ENCODE results near the gene PLB1.

Gene PLB1

DNA sequence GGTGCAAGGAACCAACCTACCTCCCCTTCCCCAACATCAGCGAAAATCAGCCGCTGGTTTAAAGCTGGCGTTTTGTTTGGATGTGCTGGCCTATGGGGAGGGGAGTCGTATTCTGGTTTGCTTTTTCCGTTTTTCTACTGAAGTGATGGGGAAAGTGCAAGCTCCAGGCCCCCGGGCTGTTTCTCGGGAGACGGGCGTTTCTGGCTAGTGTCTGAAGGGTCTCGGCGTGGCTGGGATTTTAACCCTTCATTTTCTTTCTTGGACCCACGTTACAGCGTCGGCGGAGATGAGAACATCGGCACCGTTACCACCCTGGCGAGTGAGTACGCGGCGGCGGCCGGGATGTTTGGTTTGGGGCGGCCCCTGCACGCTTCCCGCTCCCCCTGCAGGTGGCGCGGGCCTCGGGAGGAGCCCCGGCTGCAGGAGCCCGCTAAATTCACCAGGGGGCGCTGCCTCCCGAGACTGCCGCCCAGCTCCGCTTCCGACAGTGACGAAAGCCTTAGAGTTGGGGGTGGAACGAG is 70.7 kb downstream of the PLB1 start:
- H4K20me1 ChIP-seq (ENCODE audit: insufficient read depth, low read length, poor library complexity, severe bottlenecking), result no peaks in the 10 kb centered on the region

DNA sequence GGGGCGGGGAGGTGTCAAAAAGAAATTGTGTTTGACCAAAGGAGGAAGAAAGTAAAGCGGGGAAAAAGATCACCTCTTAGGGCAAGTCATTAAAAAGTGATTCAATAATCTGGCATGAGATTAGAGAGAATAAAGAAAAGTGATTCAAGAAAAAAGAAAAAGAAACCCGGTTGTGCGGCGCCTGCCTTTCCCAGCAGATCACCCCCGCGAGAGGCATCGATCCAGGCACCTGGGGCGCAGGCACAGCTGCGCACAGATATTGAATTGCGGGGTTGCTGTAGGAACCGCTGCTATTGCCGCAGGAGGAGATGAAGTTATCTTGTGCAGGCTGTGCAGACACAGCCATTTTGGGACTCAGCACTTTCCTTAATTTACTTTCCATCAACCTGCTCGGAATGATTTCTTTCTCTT is 71.2 kb downstream of the PLB1 start:
- H3K4me3 ChIP-seq (ENCODE audit: low read length, poor library complexity, severe bottlenecking), result peak overlapping the region; percentile 80
- no peaks in the 10 kb centered on the region for H3K79me2 ChIP-seq (ENCODE audit: insufficient read depth, low read length)
- no peaks in the 10 kb centered on the region for H3K9me3 ChIP-seq (ENCODE audit: insufficient read depth, low read depth, low read length)
- no peaks in the 10 kb centered on the region for H3K36me3 ChIP-seq (ENCODE audit: insufficient read depth, low read length)
- TF ChIP-seq, protein P1, sequence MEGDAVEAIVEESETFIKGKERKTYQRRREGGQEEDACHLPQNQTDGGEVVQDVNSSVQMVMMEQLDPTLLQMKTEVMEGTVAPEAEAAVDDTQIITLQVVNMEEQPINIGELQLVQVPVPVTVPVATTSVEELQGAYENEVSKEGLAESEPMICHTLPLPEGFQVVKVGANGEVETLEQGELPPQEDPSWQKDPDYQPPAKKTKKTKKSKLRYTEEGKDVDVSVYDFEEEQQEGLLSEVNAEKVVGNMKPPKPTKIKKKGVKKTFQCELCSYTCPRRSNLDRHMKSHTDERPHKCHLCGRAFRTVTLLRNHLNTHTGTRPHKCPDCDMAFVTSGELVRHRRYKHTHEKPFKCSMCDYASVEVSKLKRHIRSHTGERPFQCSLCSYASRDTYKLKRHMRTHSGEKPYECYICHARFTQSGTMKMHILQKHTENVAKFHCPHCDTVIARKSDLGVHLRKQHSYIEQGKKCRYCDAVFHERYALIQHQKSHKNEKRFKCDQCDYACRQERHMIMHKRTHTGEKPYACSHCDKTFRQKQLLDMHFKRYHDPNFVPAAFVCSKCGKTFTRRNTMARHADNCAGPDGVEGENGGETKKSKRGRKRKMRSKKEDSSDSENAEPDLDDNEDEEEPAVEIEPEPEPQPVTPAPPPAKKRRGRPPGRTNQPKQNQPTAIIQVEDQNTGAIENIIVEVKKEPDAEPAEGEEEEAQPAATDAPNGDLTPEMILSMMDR (conservative IDR thresholded peaks at IDR 0.05; ENCODE audit: low read length), result no peak
- no peak for TF ChIP-seq EZH2phosphoT487 (IDR thresholded peaks at IDR 0.05; ENCODE audit: borderline replicate concordance)
- peak overlapping the region; percentile 80 for H3K4me2 ChIP-seq (ENCODE audit: low read depth, low read length, poor library complexity, severe bottlenecking)
- H3F3A ChIP-seq (ENCODE audit: low read depth), result no peaks in the 10 kb centered on the region
- peak overlapping the region; percentile 99 for H2AFZ ChIP-seq (ENCODE audit: low read length)
- no peaks in the 10 kb centered on the region for H3K9me2 ChIP-seq (replicated peaks; ENCODE audit: low read depth, low read length)
- no peaks in the 10 kb centered on the region for H4K20me1 ChIP-seq (ENCODE audit: insufficient read depth, low read length, poor library complexity, severe bottlenecking)
- H3K27me3 ChIP-seq (ENCODE audit: insufficient read depth, low read length, poor library complexity, severe bottlenecking), result no peaks in the 10 kb centered on the region
- H3K9ac ChIP-seq (ENCODE audit: low read depth, low read length, poor library complexity, severe bottlenecking), result peak overlapping the region; percentile 75
- peaks cover 12% of the 10 kb centered on the region for H3K4me1 ChIP-seq (ENCODE audit: insufficient read depth, low read length, poor library complexity, severe bottlenecking)

More for the DNA sequence above, 70.7 kb downstream of the PLB1 start:
- Histone ChIP-seq H3F3A (ENCODE audit: low read depth) (no peaks in the 10 kb centered on the region), H3K9me3 (ENCODE audit: insufficient read depth, low read depth, low read length) (no peaks in the 10 kb centered on the region), H3K9me2 (replicated peaks; ENCODE audit: low read depth, low read length) (no peaks in the 10 kb centered on the region), H3K4me2 (ENCODE audit: low read depth, low read length, poor library complexity, severe bottlenecking) (peak overlapping the region; percentile 80), H2AFZ (ENCODE audit: low read length) (peak overlapping the region; percentile 100), H3K79me2 (ENCODE audit: insufficient read depth, low read length) (no peaks in the 10 kb centered on the region), H3K9ac (ENCODE audit: low read depth, low read length, poor library complexity, severe bottlenecking) (peak overlapping the region; percentile 75), H3K4me1 (ENCODE audit: insufficient read depth, low read length, poor library complexity, severe bottlenecking) (peaks cover 12% of the 10 kb centered on the region), H3K27me3 (ENCODE audit: insufficient read depth, low read length, poor library complexity, severe bottlenecking) (no peaks in the 10 kb centered on the region), H3K36me3 (ENCODE audit: insufficient read depth, low read length) (no peaks in the 10 kb centered on the region), H3K4me3 (ENCODE audit: low read length, poor library complexity, severe bottlenecking) (peak overlapping the region; percentile 80)
- TF ChIP-seq, protein P1 (conservative IDR thresholded peaks at IDR 0.05; ENCODE audit: low read length), result peak; percentile 98
- TF ChIP-seq EZH2phosphoT487 (IDR thresholded peaks at IDR 0.05; ENCODE audit: borderline replicate concordance), result no peak

DNA sequence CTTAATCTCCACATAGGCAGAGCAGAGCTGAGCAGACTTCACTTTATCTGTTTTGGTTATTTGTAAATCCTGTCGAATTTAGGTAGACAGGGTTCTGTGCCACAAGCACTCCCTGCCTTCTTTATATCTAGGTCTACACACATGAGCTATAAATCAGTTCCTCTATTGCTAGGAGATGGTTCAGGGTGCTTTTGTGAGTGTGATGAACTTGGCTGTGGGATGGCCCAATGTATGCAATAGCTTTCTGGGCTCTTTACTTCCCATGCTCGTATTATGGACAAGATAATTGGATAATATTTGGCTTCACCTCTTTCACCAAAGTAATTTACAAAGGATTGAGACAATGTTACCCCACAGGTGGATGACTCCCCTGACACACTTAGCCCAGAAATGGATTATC is 72.2 kb downstream of the PLB1 start:
- no peak for TF ChIP-seq EZH2phosphoT487 (IDR thresholded peaks at IDR 0.05; ENCODE audit: borderline replicate concordance)
- TF ChIP-seq, protein P1 (conservative IDR thresholded peaks at IDR 0.05; ENCODE audit: low read length), result no peak
- Histone ChIP-seq H3K36me3 (ENCODE audit: insufficient read depth, low read length) (no peaks in the 10 kb centered on the region), H2AFZ (ENCODE audit: low read length) (no peak overlapping the region), H3K4me2 (ENCODE audit: low read depth, low read length, poor library complexity, severe bottlenecking) (no peak overlapping the region), H3K9ac (ENCODE audit: low read depth, low read length, poor library complexity, severe bottlenecking) (no peak overlapping the region), H3K27me3 (ENCODE audit: insufficient read depth, low read length, poor library complexity, severe bottlenecking) (no peaks in the 10 kb centered on the region), H3K9me3 (ENCODE audit: insufficient read depth, low read depth, low read length) (no peaks in the 10 kb centered on the region), H3K4me1 (ENCODE audit: insufficient read depth, low read length, poor library complexity, severe bottlenecking) (peaks cover 12% of the 10 kb centered on the region), H3F3A (ENCODE audit: low read depth) (no peaks in the 10 kb centered on the region), H3K79me2 (ENCODE audit: insufficient read depth, low read length) (no peaks in the 10 kb centered on the region), H4K20me1 (ENCODE audit: insufficient read depth, low read length, poor library complexity, severe bottlenecking) (no peaks in the 10 kb centered on the region), H3K4me3 (ENCODE audit: low read length, poor library complexity, severe bottlenecking) (no peak overlapping the region), H3K9me2 (replicated peaks; ENCODE audit: low read depth, low read length) (no peaks in the 10 kb centered on the region)
